ENCODE results near the gene SNED1.

GRCh38 chr2:241142593-241142992 is 144.2 kb downstream of the SNED1 start:
- TF ChIP-seq ARID4B (CRISPR knock-in tag; IDR thresholded peaks at IDR 0.05; ENCODE audit: borderline replicate concordance) (no peak), E2F4 (CRISPR knock-in tag; IDR thresholded peaks at IDR 0.05; ENCODE audit: borderline replicate concordance, low read depth) (no peak), CTCF (IDR thresholded peaks at IDR 0.05) (no peak), MLX (CRISPR knock-in tag; IDR thresholded peaks at IDR 0.05) (no peak), ATF3 (CRISPR knock-in tag; conservative IDR thresholded peaks at IDR 0.05) (no peak), JUN (CRISPR knock-in tag; IDR thresholded peaks at IDR 0.05) (no peak), OVOL2 (CRISPR knock-in tag; IDR thresholded peaks at IDR 0.05; ENCODE audit: borderline replicate concordance) (no peak), GABPB1 (CRISPR knock-in tag; IDR thresholded peaks at IDR 0.05) (no peak), USF2 (CRISPR knock-in tag; IDR thresholded peaks at IDR 0.05) (no peak), ZNF512 (CRISPR knock-in tag; IDR thresholded peaks at IDR 0.05; ENCODE audit: borderline replicate concordance) (no peak), IRF1 (CRISPR knock-in tag; IDR thresholded peaks at IDR 0.05) (no peak), ZNF416 (CRISPR knock-in tag; IDR thresholded peaks at IDR 0.05) (no peak), RELA (CRISPR knock-in tag; IDR thresholded peaks at IDR 0.05; ENCODE audit: borderline replicate concordance) (no peak)
